Fibroblast of skin of right biceps (primary cell): ENCODE data around the gene LILRB5.
"Not testable (repeated sequence)": the region's sequence is repeated elsewhere in the genome, so short reads cannot be mapped to it uniquely, and the experiment has no call there.

Source experiments
- DNase-seq: peaks from one replicate; pipeline ENCODE4 v3.0.0-alpha.2; 2013

LILRB5 gene

DNA sequence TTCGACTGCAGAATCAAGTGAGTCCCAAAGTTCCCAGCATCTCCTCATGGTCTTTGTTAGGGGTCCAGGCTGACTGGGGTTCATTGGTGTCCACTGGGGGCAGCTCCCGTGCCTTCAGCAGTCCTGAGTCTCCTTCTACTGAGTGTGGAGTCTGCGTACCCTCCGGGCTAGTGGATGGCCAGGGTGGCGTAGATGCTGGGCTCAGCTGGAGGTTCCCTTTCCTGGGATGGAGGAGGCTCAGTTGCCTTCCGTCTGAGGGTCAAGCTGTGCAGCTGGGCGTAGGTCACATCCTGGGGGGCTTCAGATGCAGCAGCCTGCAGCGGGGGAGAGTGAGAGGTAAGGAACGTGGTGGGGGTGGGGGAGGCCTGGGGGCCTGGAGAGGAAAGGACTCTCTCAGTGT is 17.4 kb upstream of the LILRB5 start:
- DNase-seq, result not testable (repeated sequence)

DNA sequence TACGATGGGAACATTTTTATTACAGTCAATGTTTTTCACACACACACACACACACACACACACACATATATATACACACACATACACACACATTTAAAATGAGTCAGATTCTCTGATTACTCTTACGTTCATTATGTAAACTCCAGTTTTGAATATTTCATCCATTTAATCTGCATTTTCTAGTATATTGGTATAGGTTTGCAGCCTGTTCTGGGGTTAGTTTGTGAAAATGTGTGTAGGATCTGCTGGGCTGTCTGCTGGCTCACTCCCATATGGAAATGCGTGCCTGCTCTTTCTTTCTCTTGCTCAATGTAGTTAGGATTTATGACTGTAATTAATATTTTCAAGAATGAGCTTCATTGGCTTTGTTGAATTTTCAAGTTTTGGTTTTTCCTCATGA is 16.7 kb upstream of the LILRB5 start:
- DNase-seq, result no peak

DNA sequence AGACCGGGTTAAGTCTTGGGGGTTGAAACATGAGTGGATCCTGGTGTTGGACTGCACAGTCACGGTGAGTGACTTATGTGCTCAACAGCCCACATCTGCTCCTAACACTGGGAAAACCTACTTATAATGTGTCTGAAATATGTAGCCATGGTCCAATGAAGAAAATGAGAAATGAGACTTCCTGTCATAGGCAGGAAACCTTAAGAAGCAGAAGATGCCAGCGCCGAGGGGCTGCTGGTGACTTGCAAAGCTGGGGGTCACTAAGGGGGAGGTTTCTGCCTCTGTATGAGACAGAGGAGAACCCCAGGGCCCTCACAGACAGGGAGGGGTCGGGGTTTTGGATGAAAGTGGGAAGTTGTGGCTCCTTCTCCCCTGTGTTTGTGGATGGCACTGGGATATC is 15.1 kb upstream of the LILRB5 start:
- not testable (repeated sequence) for DNase-seq

DNA sequence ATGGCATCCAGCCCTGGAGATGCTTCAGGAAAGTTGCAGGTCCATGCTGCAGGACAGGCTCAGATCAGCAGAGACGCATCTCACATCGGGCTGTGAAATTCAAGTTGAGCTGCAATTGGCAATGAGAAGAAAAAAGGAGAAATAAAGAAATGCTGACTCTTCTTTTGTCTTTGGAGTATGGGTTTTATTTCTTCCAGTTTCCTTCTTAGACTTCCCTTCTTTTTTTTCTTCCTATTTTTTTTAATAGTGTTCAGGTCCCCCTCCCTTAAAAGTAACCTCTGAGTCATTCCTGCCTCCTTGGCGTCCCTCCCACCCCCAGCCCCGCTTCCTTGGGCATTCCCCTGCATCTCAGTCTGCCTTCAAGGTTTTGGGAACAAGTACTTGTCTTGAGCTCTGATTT is 14.5 kb upstream of the LILRB5 start:
- DNase-seq, result not testable (repeated sequence)

DNA sequence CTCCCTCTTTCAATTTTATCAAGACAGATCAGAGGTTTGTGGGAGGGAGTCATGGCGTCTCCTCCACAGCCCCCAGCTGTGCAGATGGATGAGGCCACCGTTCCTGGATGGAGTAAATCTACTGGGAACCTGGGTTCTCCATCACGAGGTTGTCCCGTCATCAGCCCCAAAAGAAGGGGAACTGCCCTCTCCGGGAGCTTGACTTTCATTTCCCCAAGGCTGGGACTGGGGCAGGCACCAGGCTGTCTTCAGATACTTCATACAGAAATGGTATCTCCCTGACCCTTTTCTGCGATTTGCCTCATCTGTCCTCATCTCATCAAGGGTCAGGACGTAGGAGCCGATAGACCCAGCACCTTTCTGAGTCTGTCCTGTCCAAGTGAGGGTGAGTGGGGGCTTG is 14.0 kb upstream of the LILRB5 start:
- no peak for DNase-seq

DNA sequence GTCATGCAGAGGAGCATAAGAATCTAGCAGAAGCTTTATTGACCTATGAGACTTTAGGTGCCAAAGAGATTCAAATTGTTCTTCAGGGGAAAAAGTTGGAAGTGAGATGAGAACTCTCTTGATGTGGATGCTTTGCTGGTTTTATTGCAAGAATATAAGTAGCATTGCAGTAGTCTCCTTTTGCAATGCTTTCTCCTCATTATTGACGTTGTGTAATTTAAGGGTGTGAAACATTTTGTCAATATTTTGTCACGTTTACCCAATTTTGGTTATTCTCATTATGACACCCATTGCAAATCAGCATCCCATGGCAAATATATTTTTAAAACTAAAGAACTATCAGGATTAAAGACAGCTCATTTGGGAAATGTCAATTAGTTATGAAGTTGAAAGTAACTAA is 11.9 kb upstream of the LILRB5 start:
- DNase-seq, result no peak

DNA sequence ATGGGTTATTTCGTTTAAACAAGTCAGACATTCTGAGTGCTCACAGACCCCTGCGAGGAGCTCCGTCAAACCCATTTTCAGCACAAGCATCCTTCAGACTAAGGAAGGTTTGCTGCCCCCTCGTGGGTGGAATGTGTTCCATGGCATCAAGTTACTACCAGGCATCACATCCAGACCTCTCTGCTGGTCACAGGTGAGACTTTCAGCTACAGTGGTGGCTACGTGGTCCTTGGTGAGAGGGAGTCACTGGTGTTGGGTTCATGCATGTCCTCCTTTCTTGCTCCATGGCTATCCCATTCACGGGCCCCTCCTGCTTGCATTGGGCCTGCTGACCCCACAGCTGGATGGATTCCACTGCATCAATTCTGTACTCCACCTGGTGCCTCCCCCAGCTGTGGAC is 9.1 kb upstream of the LILRB5 start:
- DNase-seq, result peak; percentile 63

DNA sequence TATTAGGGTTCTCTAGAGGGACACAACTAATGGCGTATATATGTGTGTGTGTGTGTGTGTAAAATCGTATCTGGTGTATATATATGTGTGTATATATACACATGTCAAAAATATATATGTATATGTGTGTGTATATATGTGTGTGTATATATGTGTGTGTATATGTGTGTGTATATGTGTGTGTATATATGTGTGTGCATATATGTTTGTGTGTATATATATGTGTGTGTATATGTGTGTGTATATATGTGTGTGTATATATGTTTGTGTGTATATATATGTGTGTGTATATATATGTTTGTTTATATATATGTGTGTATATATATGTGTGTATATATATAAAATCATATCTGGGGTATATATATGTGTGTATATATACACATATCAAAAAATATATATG is 5.4 kb upstream of the LILRB5 start:
- no peak for DNase-seq

DNA sequence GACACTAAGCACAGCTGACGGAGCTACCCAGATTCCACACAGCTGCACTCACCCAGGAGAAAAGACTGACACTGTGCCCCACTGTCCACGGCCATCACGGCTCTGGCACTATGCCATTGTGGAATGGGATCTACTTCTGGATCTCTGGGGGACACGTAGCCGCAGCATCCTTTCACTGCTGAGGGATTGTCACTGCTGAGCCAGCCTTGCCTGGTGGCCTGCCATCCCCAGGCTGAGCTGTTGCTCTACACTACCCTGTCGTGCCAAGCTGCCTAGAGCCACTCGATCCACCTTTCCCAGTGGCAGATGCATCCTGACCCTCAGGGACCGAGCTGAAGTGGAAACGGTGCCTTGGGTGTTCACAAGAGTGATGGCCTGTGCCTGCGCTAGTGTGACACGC is 5.0 kb upstream of the LILRB5 start:
- DNase-seq, result no peak

DNA sequence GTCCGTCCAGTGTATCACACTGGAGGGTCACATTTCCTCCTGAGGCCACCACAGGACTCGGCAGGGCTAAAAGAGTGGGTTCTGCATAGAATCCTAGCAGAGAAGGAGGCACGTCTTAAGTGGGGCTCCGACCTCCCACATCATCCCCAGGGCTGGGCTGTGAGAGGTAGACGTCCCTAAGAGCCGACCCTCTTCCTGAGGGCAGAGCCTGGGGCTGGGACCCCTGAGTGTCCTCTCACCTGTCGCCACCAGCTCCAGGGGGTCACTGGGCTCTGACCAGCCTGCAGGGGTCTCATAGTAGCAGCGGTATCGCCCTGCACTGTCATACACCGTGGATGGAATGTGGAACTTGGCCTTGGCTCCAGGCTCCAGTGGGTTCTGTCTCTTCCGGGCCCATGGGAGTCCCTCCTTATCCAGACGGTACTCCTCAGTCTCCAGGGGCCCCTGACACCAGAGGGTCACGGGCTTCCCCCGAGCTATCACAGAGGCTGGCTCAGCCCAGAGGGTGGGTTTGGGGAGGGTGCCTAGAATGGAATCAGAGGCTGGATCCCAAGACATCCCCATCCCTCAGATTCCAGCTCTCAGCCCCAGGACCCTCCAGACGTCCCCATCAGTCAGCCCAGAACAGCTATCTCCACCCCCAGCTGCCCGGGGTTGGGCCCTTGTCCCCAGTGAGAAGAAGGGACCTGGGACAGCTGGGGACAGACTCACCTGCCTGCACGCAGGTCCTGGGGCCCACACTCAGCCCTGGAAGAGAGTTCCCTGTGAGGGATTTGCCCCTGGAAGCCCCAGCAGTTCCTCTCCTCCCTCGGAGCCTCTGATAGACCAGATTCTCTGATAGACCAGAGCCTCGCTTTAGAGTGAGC is 590 bp downstream of the LILRB5 start:
- no peak for DNase-seq

DNA sequence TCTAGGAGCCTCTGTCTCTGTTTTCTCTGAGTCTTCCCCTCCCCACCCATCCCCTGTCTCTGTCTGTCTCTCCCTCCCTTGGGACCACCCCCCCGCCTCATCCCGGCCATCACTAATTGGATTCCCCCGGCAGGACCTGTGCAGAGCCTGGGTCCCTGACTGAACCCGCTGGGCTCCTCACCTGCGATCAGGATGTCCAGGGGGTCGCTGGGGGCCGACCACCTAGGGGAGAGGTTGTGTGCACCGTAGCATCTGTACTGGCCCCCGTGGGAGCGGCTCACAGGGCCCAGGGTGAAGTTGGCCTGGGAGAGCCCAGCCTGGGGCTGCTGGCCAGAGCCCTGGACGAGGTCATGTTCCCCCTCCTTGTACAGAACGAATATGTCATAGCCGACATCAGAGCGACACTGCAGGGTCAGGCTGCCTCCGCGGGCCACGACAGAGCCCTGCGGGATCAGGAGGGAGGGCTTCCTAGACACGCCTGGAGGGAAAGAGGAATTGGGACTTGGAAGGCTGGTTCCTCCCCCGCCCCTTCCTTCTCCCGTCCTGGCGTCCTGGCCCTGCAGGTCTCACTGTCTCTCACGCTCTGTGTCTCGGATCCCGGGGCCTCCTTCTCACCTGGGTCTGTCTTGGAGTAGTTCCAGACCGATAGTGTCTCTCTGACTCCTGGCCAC is 1.8 kb downstream of the LILRB5 start:
- DNase-seq, result no peak

DNA sequence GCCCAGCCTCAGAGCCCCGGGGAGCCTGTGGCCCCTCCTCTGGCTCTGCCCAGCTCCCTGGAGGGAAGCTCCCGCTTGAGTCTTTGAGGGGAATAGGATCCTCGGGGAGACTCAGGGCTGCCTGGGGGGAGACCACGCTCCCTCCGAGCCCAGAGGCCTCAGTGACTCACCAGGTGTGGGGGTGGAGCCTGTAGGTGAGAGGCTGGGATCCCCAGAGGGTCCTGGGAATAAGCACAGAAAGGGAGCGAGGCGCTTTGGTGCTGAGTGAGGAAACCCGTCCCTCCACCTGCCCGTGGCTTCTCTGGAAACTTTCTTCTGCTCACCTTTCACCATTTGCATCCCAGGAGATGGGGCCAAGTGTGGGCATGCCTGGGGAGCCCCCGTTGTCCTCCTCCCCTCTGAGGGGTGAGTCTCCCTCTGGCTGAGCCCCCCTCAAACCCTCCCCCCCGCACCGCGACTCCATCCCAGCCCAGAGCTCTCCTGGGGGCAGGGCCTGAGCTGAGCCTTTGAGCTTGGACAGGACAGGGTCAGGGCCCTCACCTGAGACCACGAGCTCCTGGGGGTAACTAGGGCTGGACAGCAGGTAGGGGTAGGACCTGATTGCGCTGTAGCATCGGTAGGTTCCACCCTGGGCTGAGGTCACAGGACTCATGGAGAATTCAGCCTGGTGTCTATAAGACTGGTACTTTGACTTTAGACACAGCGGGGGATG is 2.7 kb downstream of the LILRB5 start:
- DNase-seq, result no peak

DNA sequence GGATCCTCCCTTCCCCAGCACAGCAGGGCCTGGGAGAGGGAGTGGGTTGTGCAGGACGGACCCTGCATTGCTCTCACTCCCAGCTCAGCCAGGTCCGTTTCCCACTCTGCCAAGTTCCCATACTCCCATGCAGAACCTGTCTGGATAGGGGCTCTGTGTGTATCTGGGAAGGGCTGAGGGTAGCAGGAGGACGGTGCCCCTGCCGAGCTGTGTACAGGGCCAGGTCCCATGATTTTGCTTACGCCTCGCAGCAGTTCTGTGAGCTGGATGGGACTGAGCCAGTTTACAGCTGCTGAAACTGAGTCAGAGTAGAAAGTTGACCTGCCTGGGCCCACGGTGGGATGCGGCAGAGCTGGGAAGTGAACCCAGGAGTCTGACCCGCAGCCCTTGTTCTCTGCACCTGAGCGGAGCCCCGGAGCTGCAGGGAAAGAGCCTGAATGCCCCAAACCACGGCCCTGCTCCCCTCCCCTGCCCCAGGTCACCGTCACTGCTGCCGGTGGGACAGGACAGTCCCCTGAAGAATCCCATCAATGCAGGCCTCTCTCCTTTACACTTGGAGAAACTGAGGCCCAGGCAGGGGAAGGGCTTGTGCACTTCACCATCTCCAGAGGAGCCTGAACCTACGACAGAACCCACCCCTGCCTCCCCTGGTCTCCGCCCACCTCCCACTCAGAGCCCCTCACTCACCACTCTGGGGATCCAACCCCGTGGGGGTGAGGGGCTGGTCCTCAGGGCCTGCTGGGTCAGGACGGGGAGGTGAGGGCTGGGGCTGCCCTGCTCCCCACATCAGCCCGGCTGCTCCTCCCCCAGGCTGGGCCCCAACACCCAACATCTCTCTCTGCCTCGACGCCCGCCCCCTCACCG is 3.5 kb downstream of the LILRB5 start:
- no peak for DNase-seq

DNA sequence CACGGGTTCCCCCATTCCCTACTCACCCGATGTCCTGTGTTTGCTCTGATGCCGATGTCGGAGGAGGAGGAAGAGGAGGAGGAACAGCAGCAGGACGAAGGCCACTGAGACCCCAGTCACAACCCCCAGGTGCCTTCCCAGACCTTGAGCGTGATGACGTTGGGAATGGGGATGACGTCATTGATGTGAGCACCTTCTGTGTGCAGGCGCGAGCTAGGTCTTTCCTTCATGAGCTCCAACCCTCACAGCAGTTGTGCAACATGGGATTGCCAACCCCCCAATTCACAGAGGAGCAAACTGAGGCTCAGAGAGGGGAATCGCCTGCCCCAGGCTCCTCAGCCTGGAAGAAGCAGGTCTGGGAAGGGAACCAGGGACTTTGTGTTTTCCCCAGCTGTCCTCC is 4.2 kb downstream of the LILRB5 start:
- no peak for DNase-seq

DNA sequence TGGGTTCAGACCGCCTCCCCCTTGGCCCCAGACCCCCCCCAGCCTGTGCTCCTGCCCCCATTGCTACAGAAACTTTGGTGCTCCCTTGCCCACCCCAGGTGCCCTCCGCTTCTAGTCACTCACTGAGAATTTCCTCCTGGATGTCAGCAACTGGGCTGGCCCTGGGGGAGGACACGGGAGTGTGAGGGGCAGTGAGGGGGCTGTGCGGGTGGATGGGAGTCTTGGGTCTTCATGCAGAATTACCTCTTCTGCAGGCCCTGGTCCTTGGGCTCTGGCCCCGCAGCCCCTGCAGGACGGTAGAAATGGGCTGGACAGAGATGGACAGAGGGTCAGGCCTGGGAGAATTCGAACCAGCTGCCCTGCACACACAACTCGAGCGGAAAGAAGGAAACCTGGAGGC is 4.8 kb downstream of the LILRB5 start:
- no peak for DNase-seq

DNA sequence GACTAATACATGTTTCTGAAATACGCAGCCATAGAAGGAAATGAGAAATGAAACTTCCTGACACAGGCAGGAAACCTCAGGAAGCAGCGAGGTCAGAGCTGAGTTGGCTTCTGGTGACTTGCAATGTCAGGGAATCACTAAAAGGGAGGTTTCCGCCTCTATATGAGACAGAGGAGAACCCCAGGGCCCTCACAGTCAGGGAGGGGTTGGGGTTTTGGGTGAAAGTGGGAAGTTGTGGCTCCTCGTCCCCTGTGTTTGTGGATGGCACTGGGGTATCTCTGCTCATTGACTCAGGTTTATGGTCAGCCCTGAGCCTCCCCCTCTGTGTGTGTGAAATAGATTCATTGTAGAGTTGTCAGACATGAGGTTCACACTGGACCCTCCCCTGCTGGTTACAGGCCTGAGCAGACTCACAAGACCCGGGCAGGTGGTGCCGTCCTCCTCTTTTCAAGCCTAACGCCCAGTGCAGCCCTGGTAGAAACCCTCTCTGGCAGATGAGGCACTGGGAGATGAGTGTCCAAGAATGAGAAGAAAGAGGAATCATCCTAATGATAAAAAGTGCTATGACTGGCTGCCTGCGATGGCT is 9.0 kb downstream of the LILRB5 start:
- DNase-seq, result peak; percentile 25

DNA sequence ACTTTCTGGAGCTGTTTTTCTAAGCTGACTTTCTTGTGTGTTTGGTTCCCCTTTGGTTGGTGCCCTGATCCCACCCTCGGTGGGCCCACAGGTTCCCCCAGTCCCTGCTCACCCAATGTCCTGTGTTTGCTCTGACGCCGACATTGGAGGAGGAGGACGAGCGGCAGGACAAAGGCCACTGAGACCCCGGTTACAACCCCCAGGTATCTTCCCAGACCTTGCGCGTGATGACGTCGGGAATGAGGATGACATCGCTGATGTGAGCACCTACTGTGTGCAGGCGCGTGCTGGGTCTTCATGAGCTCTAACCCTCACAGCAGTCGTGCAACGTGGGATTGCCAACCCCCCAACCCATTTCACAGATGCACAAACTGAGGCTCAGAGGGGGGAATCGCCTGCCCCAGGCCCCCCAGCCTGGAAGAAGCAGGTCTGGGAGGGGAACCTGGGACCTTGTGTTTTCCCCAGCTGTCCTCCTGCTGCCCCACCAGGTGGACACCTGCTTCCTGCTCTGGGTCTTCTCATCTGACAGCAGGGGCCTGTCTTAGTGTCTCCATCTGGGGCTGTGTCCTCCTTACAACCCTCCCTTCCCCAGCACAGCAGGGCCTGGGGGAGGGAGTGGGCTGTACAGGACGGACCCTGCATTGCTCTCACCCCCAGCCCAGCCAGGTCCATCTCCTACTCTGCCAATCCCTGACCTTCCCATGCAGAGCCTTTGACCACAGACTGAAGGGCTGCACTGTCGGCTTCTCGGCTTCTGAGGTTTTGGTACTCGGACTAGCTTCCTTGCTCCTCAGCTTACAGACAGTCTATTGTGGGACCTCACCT is 9.8 kb downstream of the LILRB5 start:
- DNase-seq, result no peak

DNA sequence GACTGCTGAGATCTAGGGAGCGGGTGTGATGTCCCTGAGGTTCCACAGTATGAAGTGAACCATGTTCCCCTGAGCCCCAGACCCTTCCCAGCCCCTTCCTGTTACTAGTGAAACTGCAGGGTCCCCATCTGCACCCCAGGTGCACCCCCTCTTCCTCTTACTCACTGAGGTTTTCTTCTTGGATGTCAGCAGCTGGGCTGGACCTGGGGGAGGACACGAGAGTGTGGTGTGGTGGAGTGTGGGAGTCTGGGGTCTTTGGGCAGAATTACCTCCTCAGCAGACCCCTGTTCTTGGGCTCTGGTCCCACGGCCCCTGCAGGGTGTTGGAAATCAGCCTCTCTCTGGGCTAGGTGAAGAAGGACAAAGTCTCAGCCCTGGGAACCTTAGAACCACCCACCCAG is 11.1 kb downstream of the LILRB5 start:
- DNase-seq, result no peak

DNA sequence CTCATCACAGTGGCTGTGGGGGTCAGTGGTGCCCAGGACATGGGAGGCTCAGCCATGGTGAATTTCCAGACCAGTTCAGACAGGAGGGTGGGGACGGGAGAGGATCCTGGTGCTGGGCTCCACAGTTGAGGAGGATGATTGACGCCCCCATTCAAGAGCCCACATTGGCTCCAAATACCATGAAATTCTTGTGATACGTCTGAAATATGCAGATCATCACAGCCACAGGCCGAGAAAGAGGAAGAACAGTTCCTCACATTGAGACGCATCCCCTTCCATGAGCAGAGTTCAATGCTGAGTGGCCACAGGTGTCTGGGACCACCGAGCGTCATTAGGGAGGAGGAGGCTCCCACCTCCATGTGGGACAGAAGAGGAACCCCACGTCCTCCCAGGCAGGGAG is 13.3 kb downstream of the LILRB5 start:
- DNase-seq, result not testable (repeated sequence)

DNA sequence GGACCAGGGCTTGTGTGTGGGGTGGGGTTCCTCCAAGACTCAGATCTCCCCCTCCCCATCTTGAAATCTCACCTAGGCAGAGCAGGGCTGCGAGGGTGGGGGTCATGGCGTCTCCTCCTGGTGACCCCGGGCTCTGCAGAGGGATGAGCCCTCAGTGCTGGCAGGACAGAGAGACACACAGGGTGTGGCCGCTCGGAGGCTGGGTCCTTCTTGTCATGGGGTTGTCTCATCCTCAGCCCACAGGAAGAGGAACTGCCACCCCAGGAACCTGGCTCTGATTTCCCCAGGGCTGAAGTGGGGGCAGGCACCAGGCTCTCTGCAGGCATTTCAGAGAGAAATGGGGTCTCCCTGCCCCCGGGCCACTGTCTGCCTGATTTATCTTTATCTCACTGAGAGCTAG is 14.4 kb downstream of the LILRB5 start, which contains the start of gene LILRA6:
LILRA6 (minus strand) TSS at position 145 of the 400 bp plus-strand sequence.
- DNase-seq, result not testable (repeated sequence)

DNA sequence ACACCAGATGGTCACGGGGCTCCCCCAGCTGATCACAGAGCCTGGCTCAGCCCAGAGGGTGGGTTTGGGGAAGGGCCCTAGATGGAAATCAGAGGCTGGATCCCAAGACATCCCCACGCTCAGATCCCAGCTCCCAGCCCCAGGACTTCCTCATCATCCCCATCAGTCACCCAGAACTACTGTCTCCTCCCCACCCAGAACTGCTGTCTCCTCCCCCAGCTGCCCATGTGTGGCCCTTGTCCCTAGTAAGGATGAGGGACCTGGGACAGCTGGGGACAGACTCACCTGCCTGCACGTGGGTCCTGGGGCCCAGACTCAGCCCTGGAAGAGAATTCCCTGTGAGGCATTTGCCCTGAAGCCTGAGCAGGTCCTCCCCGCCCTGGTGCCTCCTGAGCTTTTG is 14.8 kb downstream of the LILRB5 start:
- DNase-seq, result not testable (repeated sequence)
